Myocyte (in vitro differentiated cells): ENCODE results near the gene BMAL1. TPM values are rescaled to one million over a fixed set of nuclear protein-coding genes. Genes with fewer than 3 reads are reported as not detected.
A peak's percentile ranks its signal among the peaks of the same experiment; 100 is the strongest.

ENCODE experiments used
- DNase-seq: peaks from one replicate; pipeline ENCODE4 v3.0.0-alpha.2; 2012; ENCODE audit warnings: low read depth
- total RNA-seq: library from RNA; depleted of rRNA; stranded (reverse); fragments of >200 nt; gene quantifications from 2 replicates; pipeline ENCODE4 v1.2.3, GENCODE V29; 2014

BMAL1 gene
- total RNA-seq, 1 donor from 2014 or later: 14.4 TPM

DNA sequence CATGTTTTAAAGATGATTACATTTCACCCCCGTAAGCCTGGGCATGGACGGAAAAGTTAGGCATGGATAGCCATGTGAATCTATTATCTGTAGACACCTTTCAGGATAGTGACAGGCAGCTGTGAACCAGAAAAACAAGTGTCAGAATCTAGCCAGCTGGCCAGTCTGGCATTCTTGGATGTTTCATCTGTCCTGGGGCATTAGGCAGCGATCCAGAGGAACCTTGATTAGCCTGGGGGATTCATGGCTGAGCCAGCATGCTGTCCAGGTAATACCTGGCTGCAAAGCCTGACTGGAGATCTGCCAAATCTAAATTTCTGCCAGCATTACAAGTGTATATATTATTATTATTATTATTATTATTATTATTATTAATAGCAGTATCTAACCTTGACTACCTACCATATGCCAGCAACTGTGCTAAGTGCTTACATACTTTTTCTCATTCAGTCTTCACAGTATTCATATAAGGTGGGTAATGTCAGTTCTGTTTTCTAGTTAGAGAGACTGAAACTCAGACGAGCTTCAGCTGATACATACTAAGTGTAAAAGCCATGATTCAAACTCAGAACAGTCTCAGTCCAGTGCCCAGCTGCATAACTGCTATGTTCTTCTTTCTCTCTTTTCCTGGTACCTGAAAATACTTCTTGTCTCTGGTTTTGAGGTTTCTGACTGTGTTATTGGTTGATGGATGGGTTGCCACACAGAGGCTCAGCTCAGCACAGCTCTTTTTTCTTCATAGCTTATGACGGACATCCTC, 12.8 kb downstream of the BMAL1 start:
- DNase-seq: no peak

DNA sequence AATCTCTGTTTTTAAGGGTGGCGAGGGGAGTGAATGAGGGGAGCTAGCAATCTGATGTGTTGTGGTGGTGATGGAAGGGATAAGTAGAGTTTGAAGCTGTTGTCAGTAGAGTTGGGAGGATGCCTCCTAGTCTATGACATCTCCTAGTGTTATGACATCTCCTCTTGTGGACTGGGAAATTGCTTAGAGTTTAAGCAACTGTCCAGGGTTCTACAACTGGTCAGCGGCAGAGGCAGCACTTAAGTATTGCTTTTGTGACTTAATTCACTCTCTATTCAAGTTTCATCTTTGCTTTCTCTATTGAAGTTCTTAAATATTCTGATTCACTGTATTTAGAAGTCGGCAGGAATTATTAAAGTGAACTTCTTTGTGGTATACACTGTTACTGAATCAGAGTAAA, 13.8 kb downstream of the BMAL1 start:
- no peak for DNase-seq

DNA sequence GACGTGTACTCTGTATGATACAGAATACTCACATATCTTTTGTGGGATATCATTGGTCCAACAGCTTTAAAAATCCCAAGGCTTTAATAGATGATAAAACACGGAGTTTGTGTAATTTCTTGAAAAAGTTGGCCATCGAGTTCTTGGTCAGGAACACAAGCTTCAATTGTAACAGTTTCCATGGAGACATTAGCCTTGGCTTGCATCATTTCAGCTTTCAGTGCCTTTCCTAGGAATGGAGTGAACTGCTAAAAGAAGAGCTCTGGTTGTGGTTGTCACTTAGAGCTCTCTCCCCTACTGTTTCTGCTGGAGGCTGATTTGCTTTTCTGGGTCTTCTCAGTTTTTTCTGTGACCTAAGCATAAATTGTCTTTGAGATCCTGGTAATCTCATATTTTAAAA, 14.2 kb downstream of the BMAL1 start:
- DNase-seq: no peak

DNA sequence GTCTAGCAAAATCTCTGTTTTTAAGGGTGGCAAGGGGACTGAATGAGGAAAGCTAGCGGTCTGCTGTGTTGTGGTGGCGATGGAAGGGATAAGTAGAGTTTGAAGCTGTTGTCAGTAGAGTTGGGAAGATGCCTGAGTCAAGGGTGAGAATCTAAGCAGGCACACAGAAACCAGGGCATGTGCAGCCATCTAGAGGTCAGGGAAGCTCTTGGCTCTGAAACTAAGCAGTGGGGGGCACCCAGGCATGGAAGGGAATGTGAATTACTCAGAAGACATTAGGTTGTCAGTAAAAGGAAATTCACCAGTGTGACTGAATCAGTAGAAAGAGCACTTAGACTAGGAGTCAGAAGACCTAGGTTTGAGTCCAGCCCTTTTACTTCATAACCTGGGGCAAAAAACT, 15.4 kb downstream of the BMAL1 start:
- DNase-seq: no peak

DNA sequence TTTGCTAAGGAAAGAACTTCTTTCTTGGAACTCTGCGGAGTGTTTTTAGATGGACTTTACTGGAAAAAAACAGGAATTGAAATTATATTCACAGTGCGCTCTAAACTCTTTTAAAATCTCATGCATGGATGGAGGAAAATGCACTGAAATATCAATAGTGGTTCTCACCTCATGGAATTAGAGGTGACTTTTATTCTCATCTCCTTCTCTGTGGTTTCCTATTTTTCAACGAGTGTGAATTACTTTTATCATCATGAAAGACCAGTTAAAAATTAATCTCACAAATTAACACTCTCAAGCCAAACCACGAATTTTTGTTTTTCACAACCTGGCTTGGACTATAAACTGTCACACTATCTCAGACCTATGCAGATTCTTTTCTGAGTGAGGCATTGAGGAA, 16.6 kb downstream of the BMAL1 start:
- DNase-seq: no peak

DNA sequence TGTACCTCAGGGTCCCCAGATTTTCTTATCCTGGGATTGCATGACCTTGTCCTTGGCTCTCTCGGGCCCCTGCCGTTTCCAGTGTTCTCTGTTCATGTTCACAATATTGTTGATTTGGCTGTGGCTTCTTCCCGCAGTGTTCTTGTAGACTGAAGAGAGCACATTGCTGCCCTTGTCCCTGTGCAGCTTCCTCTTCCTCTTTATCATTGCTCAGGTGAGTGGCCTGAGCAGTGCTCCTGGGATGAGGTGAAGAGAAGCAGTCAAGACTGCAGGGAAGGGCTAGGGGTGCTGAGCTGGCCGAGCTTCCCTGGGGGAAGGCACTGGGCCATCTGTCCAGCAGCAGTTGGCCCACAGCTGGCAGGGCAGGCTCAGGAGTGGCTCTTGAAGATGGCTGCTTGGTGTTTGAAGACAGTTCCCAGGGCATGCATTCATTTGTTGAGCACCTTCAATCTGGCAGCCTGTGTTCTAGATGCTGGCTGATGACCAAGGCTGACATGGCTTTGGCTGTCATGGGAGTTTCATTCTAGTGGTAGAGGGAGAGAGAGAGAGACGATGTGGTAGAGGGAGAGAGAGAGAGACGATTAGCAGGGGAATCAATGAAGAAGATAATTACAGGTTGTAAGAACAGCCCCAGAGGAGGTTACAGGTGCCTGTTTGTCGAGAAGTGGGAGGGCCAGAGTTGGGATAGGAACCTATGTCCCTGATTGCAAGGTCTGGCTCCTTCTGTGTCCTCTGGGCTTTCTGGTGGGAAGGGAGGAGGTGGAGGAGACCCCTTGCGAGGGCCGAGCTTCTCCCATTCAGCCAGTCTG, 17.4 kb downstream of the BMAL1 start:
- no peak for DNase-seq

DNA sequence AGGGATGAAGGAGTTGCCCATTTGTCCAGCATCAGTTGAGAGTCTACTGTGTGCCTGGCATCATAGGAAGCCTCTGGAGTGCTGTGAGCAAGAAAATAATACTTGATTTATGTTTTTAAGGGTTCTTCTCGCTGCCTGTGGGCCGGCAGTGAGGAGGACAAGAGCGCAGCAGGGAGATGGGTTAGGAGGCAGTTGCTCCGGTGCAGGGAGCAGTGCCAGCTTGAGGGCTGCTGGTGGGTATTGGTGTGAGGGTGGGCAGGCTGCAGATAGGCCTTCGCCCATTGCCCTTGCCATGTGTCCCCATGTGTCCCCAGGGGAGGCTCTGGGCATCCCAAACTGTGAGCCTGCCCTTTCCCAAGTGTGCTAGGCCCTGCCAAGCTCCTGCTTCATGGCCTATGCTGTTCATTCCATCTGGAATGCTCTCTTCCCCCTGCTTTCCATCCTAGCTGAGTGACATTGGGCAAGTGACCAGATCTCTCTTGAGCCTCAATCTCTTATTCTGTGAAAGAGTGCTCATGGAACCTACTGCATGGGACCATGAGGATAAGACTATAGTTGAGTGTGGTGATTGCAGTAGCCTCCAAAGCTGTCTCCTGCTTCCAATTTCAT, 19.8 kb downstream of the BMAL1 start:
- no peak for DNase-seq

DNA sequence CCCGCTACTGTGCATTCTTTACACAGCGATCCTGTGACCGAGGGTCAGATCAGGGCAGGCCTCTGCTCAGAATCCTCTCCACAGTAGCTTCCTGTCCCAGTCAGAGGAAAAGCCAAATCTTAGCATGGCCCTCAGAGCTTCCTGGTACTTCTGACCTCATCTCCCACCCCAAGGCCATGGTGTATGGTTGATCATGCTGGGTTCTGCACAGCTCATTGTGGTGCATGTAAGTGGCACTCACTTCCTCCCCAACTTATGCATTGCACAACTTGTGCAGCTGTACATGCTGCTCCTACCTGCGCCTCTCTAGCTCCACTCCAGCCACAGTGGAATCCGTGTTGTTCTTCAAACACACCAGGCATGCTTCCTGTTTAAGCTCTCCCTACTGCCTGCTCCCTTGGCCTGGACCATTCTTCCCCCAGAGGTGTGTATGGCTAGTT, 20.3 kb downstream of the BMAL1 start:
- no peak for DNase-seq

DNA sequence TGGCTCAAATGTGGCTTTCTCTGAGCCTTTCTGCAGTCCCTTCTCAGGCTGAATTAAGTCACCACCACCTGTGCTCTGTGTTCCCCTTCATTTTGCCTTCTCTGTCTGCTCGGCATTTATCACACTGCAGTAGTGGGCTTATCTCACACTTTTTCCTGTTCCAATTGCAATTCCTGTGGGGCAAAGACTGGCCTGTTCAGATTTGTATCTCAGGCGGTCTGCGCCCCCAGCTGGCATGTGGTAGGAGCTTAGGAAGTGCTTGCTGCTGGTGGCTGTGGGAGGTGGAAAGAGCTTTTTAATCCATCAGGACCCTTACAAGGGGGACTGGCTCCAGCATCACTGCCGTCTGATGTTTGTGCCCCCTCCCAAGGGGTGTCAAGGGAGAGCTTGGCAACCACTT, 21.2 kb downstream of the BMAL1 start:
- DNase-seq: no peak

DNA sequence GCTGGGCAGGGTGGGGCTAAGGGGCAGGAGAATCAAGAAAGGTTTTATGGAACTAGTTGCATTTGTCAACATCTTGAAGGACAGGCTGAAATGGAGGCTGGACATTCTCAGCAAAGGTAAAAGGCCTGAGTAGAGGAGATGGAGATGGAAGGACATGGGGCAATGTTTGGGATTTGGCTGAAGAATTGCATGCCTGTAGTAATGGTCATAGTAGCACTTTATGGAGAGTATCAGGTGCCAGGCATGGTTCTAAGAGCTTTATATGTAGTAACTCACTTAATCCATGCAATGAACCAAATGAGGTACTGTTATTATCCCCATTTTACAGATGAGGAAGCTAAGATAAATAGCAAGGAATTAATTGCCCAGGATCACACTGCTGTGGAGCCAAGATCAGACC, 23.9 kb downstream of the BMAL1 start:
- DNase-seq: no peak

DNA sequence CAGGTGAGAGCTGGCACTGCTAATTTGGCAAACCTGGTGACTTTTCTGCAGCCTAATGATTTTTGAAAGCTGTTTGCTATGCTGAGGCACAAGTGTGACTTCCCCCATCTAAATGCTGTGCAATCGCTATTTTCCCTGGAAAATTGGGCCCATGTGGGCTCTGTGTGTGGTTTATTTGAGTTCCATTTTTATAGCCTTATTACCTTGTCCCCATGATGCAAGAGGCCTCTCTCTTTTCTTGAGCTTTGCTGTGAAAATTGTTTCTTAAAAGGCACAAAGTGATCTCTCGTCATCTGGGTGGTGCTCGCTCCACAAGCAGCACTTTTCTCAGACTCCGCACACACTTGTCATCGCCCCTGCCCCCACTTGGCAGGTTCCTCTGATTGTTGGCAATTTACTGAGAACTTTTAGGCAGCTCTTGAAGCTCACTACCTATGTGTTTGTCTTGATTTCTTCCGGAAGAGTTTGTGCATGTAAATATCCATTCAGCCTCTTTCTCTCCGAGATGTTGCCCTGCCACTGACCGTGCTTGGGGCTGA, 24.9 kb downstream of the BMAL1 start:
- no peak for DNase-seq

DNA sequence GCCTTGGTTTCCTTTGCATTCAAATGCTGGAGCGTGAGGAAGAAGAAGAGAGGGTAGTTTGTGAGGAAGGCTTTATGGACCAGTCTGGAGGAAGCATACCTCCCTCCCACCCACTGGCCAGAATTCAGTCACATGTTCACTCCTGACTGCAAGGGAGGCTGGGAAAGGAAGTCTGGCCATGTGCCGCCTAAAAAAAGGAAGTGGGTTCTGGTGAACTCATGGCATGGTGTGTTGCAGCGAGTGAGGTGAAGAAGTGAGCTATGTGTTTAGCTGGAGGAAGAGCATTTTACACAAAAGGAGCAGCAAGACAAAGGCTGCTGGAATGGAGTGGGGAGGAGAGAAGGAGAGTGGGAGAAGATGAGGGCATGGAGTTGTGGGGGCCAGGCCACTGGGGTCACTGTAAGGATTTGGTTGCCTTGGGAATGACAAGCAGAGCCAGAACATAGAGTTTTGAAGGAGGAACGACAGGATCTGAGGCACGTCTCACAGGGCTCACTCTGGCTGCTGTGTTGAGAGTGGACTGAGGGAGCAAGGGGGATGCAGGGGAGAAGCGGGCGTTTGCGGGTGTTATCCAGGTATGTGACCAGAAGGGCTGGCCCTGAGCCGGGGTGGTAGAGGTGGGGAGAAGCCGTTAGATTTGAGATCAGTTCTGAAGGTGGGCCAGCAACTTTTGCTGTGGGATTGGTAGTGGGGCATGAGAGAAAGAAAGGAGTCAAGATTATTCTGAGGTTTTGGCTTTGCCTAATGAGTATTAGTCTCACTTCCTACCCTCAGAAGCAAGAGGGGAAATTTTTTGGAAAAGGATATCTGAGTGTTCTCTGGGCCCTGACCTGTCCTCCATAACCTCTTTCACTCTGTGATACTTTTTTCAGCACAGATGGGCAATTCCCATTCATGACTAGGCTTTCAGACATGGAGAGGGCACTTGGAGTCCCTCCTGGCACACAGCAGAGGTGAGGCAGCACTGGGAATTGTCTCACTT, 26.4 kb downstream of the BMAL1 start:
- no peak for DNase-seq

DNA sequence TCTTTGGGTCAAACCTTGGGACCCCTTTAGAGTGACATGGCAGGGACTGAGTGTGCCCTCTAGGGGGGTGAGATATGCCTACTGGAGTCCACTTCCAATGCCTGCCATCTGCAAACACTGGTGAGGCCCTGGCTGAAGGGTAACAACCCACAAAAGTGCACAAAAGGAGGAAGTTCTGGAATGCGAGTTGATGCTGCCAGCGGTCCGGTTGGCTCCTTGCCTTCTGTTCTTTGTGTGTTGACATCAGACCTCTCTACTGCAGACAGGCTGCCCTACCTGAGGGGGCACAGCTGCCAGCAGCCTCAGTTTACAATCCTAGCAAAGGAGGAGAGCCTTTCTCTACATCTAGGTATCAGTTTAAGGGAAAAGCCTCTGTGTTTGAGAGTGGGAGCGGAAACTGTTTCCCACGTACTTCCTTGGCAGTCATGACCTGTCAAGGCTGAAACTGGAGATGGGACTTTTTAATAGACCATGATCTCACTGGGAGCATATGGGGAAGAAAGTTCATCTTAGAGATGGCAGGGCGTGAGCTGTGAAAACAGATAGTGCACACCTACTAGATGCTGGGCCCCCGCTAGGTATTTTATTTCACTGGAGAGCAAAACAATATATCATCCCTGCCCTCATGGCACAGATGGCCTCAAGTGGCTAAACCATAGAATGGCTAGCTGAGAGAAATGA, 27.2 kb downstream of the BMAL1 start:
- DNase-seq: peak; percentile 58

DNA sequence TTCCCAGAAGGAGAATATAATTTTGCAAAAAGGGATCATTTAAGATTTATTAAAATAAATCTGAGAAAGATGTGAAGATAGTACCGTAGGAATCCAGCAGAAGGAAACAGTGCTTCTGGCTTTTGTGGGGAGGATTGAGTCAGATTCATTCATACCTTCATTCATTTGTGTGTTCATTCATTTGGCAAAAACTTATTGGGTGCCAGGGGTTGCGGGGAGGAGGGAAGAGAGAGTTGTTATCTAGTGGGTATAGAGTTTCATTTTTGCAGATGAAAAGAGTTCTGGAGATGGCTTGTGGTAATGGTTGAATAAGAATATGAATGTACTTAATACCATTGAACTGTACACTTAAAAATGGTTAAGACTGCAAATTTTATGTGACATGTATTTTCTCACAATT, 31.1 kb downstream of the BMAL1 start:
- no peak for DNase-seq

DNA sequence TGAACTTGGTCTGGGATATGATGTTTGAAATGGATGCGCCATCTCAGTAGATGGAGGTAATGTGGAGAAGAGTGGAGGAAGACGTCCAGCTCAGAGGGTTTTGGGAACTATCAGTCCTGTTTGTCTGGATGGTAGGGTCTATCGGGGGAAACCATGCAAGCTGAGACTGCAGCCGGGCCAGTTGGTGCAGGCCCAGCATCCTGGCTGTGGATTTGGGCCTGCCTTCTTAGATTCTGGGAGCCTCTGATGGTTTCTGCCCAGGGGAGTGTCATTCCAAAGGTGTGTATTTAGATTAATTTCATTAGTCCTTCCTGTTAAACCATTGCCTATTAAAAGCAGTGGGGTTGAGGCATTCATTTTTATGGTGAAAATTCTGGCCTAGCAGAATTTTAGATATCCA, 31.6 kb downstream of the BMAL1 start:
- no peak for DNase-seq

DNA sequence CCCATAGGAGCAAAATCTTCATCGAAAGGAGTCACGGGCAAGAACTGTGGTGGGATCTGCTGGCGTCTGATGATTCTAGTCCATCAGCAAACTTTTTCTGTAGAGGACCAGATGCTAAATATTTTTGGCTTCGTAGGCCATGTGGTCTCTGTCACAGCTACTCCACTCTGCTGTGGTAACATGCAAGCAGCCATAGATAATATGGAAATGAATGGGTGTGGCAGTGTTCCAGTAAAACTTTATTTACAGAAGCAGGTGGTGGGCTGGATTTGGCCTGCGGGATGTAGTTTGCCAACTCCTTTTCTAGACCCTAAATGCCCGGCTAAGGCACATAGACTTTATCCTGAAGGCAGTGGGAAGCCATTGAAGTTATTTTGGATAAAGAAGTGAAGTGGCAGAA, 32.9 kb downstream of the BMAL1 start:
- DNase-seq: peak; percentile 62

DNA sequence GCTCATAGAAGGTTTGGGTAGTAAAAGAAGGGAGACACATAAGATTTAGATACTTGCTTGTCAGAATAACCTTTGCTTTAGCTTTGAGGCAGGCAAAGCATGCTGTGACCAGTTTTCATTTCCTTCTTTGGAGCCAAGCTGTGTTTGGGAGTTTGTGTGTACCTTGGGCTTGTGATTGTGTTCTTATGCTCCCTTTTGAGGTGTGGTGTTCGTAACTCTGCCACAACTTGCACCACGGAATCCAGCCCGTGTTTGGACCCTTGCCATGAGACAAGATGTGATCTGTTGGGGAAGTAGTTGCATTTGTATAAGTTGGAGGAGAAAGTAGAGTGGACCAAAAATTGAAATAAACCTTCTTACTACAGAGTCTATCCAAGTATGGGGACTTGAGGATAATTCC, 34.0 kb downstream of the BMAL1 start:
- no peak for DNase-seq

DNA sequence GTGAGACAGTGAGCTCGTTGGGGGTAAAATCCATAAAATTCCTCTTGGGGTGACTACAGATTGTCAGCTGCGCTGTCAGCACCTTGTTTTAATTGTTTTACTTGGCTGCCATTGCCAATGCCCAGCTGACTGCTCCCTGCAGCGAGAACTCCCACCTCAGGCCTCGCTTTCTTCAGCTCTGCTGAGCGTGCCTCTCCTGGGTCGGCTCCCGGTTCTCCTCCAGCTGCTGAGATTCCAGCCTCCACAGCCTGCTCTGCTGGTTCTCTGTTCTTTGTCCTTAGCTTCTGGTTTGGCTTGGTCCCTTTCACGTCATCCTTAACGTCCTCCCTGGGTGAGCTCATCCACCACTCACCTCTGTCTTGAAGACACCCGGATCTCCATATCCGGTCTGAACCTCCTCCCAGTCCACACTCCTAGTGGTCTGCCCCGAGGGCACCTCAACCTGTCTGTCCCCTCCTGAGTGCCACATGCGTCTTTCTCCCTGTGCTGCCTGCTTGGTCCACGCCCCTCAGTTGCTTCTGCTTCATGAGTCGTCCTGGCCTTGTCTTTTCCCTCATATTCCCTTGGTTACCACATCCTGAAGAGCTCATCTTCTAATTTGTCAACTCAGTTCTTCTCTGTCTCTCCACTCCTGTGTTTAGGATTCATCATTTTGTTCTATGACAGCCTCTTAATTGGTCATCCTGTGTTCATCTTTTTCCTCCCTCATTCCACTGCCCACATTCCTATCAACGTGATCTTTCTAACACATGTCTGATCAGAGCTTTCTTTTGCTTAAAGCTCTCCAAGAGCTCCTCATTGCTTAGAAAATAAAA, 35.6 kb downstream of the BMAL1 start:
- no peak for DNase-seq

DNA sequence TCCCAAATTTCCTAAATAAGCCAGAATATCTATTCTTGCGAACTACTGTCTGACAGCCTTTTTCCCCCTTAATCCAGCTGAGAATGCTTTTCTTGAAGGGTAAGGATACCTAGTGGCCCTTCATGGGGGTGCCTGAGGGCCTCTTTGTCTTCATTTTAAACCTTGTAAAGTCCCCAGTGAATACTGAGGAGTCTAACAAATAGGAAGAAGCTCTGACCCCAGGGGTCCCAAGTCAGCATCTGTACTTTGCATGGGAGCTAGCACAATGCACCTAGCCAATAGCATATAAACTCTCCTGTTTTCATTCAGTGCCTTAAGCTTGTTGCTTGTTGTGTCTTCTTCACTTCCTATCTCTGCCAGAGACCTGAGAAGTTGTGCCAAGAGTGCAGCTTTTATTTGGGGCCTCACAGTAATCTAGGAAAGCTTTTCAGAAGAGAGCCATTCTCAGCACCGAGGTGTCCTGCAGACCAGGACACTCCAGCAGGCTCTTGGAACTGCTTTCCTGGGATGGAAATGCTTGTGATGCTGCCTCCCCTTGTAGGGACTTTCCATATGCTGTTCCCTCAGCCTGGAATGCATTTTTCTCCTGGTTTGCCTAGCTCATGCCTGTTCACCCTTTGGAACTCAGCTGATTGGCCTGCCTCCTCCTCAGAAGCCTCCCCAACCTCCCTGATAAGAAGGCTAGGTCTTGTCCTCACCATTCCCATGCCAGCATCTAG, 37.2 kb downstream of the BMAL1 start:
- no peak for DNase-seq
